PC-9 (cell line): ENCODE results near the gene GGACT. TPM values are rescaled to one million over a fixed set of nuclear protein-coding genes. Genes with fewer than 3 reads are reported as not detected.

Source experiments
- BruUV-seq: library from RNA; stranded (reverse); fragments of 400-500 nt; replicated peaks from 2 replicates; lab custom pipeline; 2021; lab: Mats Ljungman, UMichigan
- CTCF ChIA-PET: fragments of 300-600 bp; sonication (Branson Sonifier 250); formaldehyde crosslinking; loops from one replicate; lab custom pipeline; 2022; ENCODE audit warnings: antibody characterized with exemption; lab: Charles Lee
- POLR2A ChIA-PET: fragments of 300-600 bp; sonication (Branson Sonifier 250); formaldehyde crosslinking; loops from one replicate; lab custom pipeline; 2022; ENCODE audit warnings: antibody characterized with exemption; ENCODE audit not compliant: unreplicated experiment; lab: Charles Lee
- DNase-seq, 2 experiments: peaks; one replicate each; pipeline versions ENCODE4 v3.0.0 to v3.0.0-alpha.2; 2015 to 2022; ENCODE audit warnings: mixed read lengths in 1 of 2
- H2AFZ ChIP-seq: fragments of 200-600 bp; sonication (generic); 2 replicates; pipeline ENCODE4 v1.8.1; 2017; ENCODE audit warnings: antibody characterized with exemption
- H3F3A ChIP-seq: fragments of 200-600 bp; sonication (generic); 2 replicates; pipeline ENCODE4 v1.8.1; 2017; ENCODE audit warnings: antibody characterized with exemption, mild to moderate bottlenecking, low read depth; ENCODE audit not compliant: insufficient read depth
- H3K27ac ChIP-seq: fragments of 200-600 bp; sonication (generic); 2 replicates; pipeline ENCODE4 v1.6.1; 2016; ENCODE audit warnings: mixed run types
- H3K27me3 ChIP-seq: fragments of 200-600 bp; sonication (generic); 2 replicates; pipeline ENCODE4 v1.6.1; 2016; ENCODE audit warnings: low read depth, mixed run types; ENCODE audit not compliant: insufficient read depth
- H3K36me3 ChIP-seq: fragments of 200-600 bp; sonication (generic); 2 replicates; pipeline ENCODE4 v1.6.1; 2016; ENCODE audit warnings: low read depth, mixed run types
- H3K4me1 ChIP-seq: fragments of 200-600 bp; sonication (generic); replicated peaks from 2 replicates; pipeline ENCODE4 v1.6.1; 2016; ENCODE audit warnings: mixed run types; ENCODE audit not compliant: insufficient read depth
- H3K4me2 ChIP-seq: fragments of 200-600 bp; sonication (generic); 2 replicates; pipeline ENCODE4 v1.6.1; 2017; ENCODE audit warnings: mixed run types
- H3K4me3 ChIP-seq: fragments of 200-600 bp; sonication (generic); 2 replicates; pipeline ENCODE4 v1.6.1; 2016; ENCODE audit warnings: mixed run types
- H3K79me2 ChIP-seq: fragments of 200-600 bp; sonication (generic); 2 replicates; pipeline ENCODE4 v1.6.1; 2017; ENCODE audit warnings: low read depth, mixed run types
- H3K9me2 ChIP-seq: fragments of 200-600 bp; sonication (generic); 2 replicates; pipeline ENCODE4 v1.8.1; 2017; ENCODE audit warnings: mild to moderate bottlenecking; ENCODE audit not compliant: insufficient read depth
- H3K9me3 ChIP-seq: fragments of 200-600 bp; sonication (generic); 2 replicates; pipeline ENCODE4 v1.8.1; 2016; ENCODE audit warnings: low read depth; ENCODE audit not compliant: insufficient read depth
- H4K20me1 ChIP-seq: fragments of 200-600 bp; sonication (generic); 2 replicates; pipeline ENCODE4 v1.8.1; 2017; ENCODE audit not compliant: insufficient read depth
- CTCF ChIP-seq: fragments of 200-600 bp; sonication (generic); conservative IDR thresholded peaks from 2 replicates; pipeline ENCODE4 v1.6.1; 2017; ENCODE audit warnings: mixed run types, antibody characterized with exemption, mild to moderate bottlenecking, moderate library complexity
- EZH2 ChIP-seq: fragments of 200-600 bp; sonication (generic); IDR thresholded peaks from 2 replicates; pipeline ENCODE4 v1.8.0; 2017; ENCODE audit warnings: antibody characterized with exemption, low read depth
- intact Hi-C: fragments of 100-400 bp; cut with micrococcal nuclease; formaldehyde crosslinking; loops from one replicate; pipeline ENCODE4 v1.10.0; 2022; ENCODE audit not compliant: unreplicated experiment
- total RNA-seq: library from RNA; stranded (reverse); gene quantifications from 2 replicates; pipeline ENCODE4 v1.2.3, GENCODE V29; 2021

GGACT gene
- total RNA-seq, 1 experiment from 2014 or later = 4.9 TPM

GRCh38 chr13:100636441-100636840 lies 47.9 kb upstream of the GGACT start:
- Histone ChIP-seq H3K9me2 (no peaks in the 10 kb centered on the region), H3K36me3 (0 out of 2 replicates have a peak, but pooled peaks cover 4% of the 10 kb centered on the region), H3K27me3 (no peaks in the 10 kb centered on the region), H3F3A (no peaks in the 10 kb centered on the region), H3K27ac (no peak overlapping the region), H3K4me3 (no peak overlapping the region), H3K4me1 (no peaks in the 10 kb centered on the region), H4K20me1 (no peaks in the 10 kb centered on the region), H3K4me2 (no peak overlapping the region), H3K9me3 (no peaks in the 10 kb centered on the region), H3K79me2 (no peaks in the 10 kb centered on the region), H2AFZ (no peak overlapping the region)
- intact Hi-C loops = no loop called here
- no TSS peak for BruUV-seq
- TF ChIP-seq EZH2 (no peak), CTCF (no peak)
- ChIA-PET CTCF (no interaction called here), POLR2A (no interaction called here)
- DNase-seq = no peak

GRCh38 chr13:100636004-100636403 lies 47.4 kb upstream of the GGACT start:
- Histone ChIP-seq H3K4me3 (no peak overlapping the region), H3F3A (no peaks in the 10 kb centered on the region), H3K4me2 (no peak overlapping the region), H3K27me3 (no peaks in the 10 kb centered on the region), H3K9me2 (no peaks in the 10 kb centered on the region), H4K20me1 (no peaks in the 10 kb centered on the region), H3K79me2 (no peaks in the 10 kb centered on the region), H3K36me3 (0 out of 2 replicates have a peak, but pooled peaks cover 4% of the 10 kb centered on the region), H2AFZ (no peak overlapping the region), H3K27ac (no peak overlapping the region), H3K9me3 (no peaks in the 10 kb centered on the region), H3K4me1 (no peaks in the 10 kb centered on the region)
- BruUV-seq = no TSS peak
- TF ChIP-seq EZH2 = no peak
- TF ChIP-seq CTCF = no peak
- POLR2A ChIA-PET = no interaction called here
- CTCF ChIA-PET = no interaction called here
- intact Hi-C loops = no loop called here
- DNase-seq = no peak

GRCh38 chr13:100634696-100635095 lies 46.1 kb upstream of the GGACT start:
- TF ChIP-seq CTCF = no peak
- no peak for TF ChIP-seq EZH2
- Histone ChIP-seq H3K4me1 (no peaks in the 10 kb centered on the region), H3K27ac (no peak overlapping the region), H3K4me2 (no peak overlapping the region), H3K36me3 (0 out of 2 replicates have a peak, but pooled peaks cover 4% of the 10 kb centered on the region), H4K20me1 (no peaks in the 10 kb centered on the region), H3K79me2 (no peaks in the 10 kb centered on the region), H2AFZ (no peak overlapping the region), H3K4me3 (no peak overlapping the region), H3K27me3 (no peaks in the 10 kb centered on the region), H3K9me2 (no peaks in the 10 kb centered on the region), H3K9me3 (no peaks in the 10 kb centered on the region), H3F3A (no peaks in the 10 kb centered on the region)
- CTCF ChIA-PET = no interaction called here
- no TSS peak for BruUV-seq
- intact Hi-C loops = no loop called here
- DNase-seq = no peak
- POLR2A ChIA-PET = no interaction called here
